Measurements from ENCODE around the gene SCNN1A.

- TF ChIP-seq POLR2A (IDR thresholded peaks at IDR 0.05): no peak
- no peak for TF ChIP-seq CTCF (IDR thresholded peaks at IDR 0.05)
Measured at GRCh38 chr12:6302621-6303020, 72.7 kb downstream of the SCNN1A start.

All from adrenal gland (tissue), 5 donors.